Pancreas (tissue), 10 donors: ENCODE data around the gene TRAF3. TPM values are rescaled to one million over a fixed set of nuclear protein-coding genes. Genes with fewer than 3 reads are reported as not detected.
"Not testable (repeated sequence)": the region's sequence is repeated elsewhere in the genome, so short reads cannot be mapped to it uniquely, and the experiment has no call there.

Experiments used
- ATAC-seq, 4 donors: fragments of 200-7000 bp; cut with Tn5 transposase; one replicate each; pipeline versions ENCODE4 v1.8.0 to v1.9.1; 2020; ENCODE audit warnings: mild to moderate bottlenecking in 4 of 4, moderate library complexity in 4 of 4
- DNase-seq, 6 donors: peaks; one replicate each; pipeline ENCODE4 v3.0.0-alpha.2; 2020
- FAIRE-seq: peaks from 2 replicates; lab custom pipeline; 2012; peaks lifted over from hg19 to GRCh38; lab: Jason Lieb, UNC
- H3K27ac ChIP-seq, 4 donors: fragments of 200-600 bp; sonication (generic); 1 replicate in 3 of 4; 2 replicates in 1 of 4; pipeline versions ENCODE4 v1.5.0 to v1.8.0; 2020
- H3K27me3 ChIP-seq, 4 donors: fragments of 200-600 bp; one replicate each; pipeline ENCODE4 v1.8.0; 2021
- H3K36me3 ChIP-seq, 3 donors: fragments of 200-600 bp; sonication (generic) in 1 of 3; one replicate each; pipeline versions ENCODE4 v1.5.0 to v1.8.0; 2020 to 2021
- H3K4me1 ChIP-seq, 3 donors: fragments of 200-600 bp; one replicate each; pipeline ENCODE4 v1.8.0; 2021
- H3K4me3 ChIP-seq, 4 donors: fragments of 200-600 bp; sonication (generic) in 2 of 4; one replicate each; pipeline versions ENCODE4 v1.5.0 to v1.8.0; 2020 to 2021
- H3K9me3 ChIP-seq, 4 donors: fragments of 200-600 bp; one replicate each; pipeline ENCODE4 v1.8.0; 2021
- CTCF ChIP-seq, 4 donors: fragments of 200-600 bp; sonication (generic) in 3 of 4; IDR thresholded peaks; one replicate each; pipeline versions ENCODE4 v1.5.0 to v1.8.0; 2021; ENCODE audit warnings: antibody characterized with exemption in 4 of 4
- WGBS, 2 donors: extraction: QIAGEN DNeasy Blood & Tissue Kit; methylation state at CpG; one replicate each; pipeline ENCODE4 v1.1.7; 2013; 5-methylcytosine and 5-hydroxymethylcytosine counted together
- intact Hi-C, 3 donors: fragments of 100-400 bp; cut with DNase I; formaldehyde crosslinking; loops; one replicate each; pipeline versions ENCODE4 v1.11.1 to v1.14.2; 2022
- polyA plus RNA-seq, 2 donors: library from polyadenylated mRNA; stranded (reverse); fragments of 200-250 nt; gene quantifications; one replicate each; pipeline ENCODE4 v1.2.3, GENCODE V29; 2013
- total RNA-seq, 6 donors: library from RNA; stranded (reverse); fragmentation: NEBNext Ultra II Directional in 4 of 6; extraction: Animal tissue kit (Norgen Biotek cat#: 25700) in 4 of 6; gene quantifications; one replicate each; pipeline versions ENCODE4 v1.2.1 to v1.2.4, GENCODE V29; 2021 to 2023
- donor health status: healthy with polysubstance abuse.
- donor health status: DM: no; HTN: no; CAD: no; lungs with moderate emphysema.
- donor health status: DM: no; HTN: no; CAD: no.
- donor health status: control.
- donor health status: control.
- donor health status: Bipolar disorder and iron deficiency.
- donor health status: DM: yes; HTN: yes; CAD: no.
- donor health status: DM: no; HTN: no; CAD: no.
- donor health status: DM: no; HTN: no; CAD: no.
- donor health status: DM: yes; HTN: yes; CAD: no.

Gene TRAF3
- total and polyA plus RNA-seq, 8 donors, result 3.6 to 14.7 (median 6.1) TPM

- no peak for FAIRE-seq
- no peaks in the 10 kb centered on the region for H3K4me1 ChIP-seq
- no peak overlapping the region for H3K27ac ChIP-seq
- intact Hi-C loops, result no loop called here
- no peaks in the 10 kb centered on the region for H3K9me3 ChIP-seq
- TF ChIP-seq CTCF (IDR thresholded peaks at IDR 0.05), result no peak
- 90 to 95% methylated on average over 2 of the region's 2 CpGs for WGBS, 2 donors
- no peak for DNase-seq
- no peaks in the 10 kb centered on the region for H3K27me3 ChIP-seq
- H3K36me3 ChIP-seq, result no peaks in the 10 kb centered on the region
- H3K4me3 ChIP-seq, result no peak overlapping the region
- ATAC-seq, result no peak
Measured at GRCh38 chr14:102856179-102856578, 78.9 kb downstream of the TRAF3 start.

GRCh38 chr14:102857444-102857843 lies 80.2 kb downstream of the TRAF3 start:
- DNase-seq (no peak), FAIRE-seq (no peak), ATAC-seq (no peak)
- no peak for TF ChIP-seq CTCF (IDR thresholded peaks at IDR 0.05)
- no peaks in the 10 kb centered on the region for H3K4me1 ChIP-seq
- no peaks in the 10 kb centered on the region for H3K9me3 ChIP-seq
- H3K4me3 ChIP-seq, result no peak overlapping the region
- no peak overlapping the region for H3K27ac ChIP-seq
- H3K27me3 ChIP-seq, result no peaks in the 10 kb centered on the region
- intact Hi-C loops, result no loop called here
- 90 to 98% methylated on average over 2 of the region's 2 CpGs for WGBS, 2 donors
- no peaks in the 10 kb centered on the region for H3K36me3 ChIP-seq

- no peak overlapping the region for H3K4me3 ChIP-seq
- no peaks in the 10 kb centered on the region for H3K4me1 ChIP-seq
- 90 to 96% methylated on average over 1 of the region's 1 CpG for WGBS, 2 donors
- ATAC-seq, result no peak
- no peak overlapping the region for H3K27ac ChIP-seq
- no peaks in the 10 kb centered on the region for H3K27me3 ChIP-seq
- DNase-seq, result no peak
- no peaks in the 10 kb centered on the region for H3K9me3 ChIP-seq
- no peak for FAIRE-seq
- TF ChIP-seq CTCF (IDR thresholded peaks at IDR 0.05), result no peak
- intact Hi-C loops, result no loop called here
- no peaks in the 10 kb centered on the region for H3K36me3 ChIP-seq
Measured at GRCh38 chr14:102859911-102860310, 82.7 kb downstream of the TRAF3 start.

- no peak overlapping the region for H3K4me3 ChIP-seq
- 98% methylated on average over 3 of the region's 3 CpGs for WGBS, 2 donors
- no peak for TF ChIP-seq CTCF (IDR thresholded peaks at IDR 0.05)
- no peak for ATAC-seq
- H3K4me1 ChIP-seq, result no peaks in the 10 kb centered on the region
- no peak for FAIRE-seq
- DNase-seq, result no peak
- no peaks in the 10 kb centered on the region for H3K36me3 ChIP-seq
- no peaks in the 10 kb centered on the region for H3K27me3 ChIP-seq
- no peaks in the 10 kb centered on the region for H3K9me3 ChIP-seq
- no peak overlapping the region for H3K27ac ChIP-seq
- intact Hi-C loops, result no loop called here
Measured at GRCh38 chr14:102862154-102862773, 85.0 kb downstream of the TRAF3 start.

GRCh38 chr14:102863381-102863780 lies 86.1 kb downstream of the TRAF3 start:
- no peak for TF ChIP-seq CTCF (IDR thresholded peaks at IDR 0.05)
- DNase-seq (no peak), ATAC-seq (no peak), FAIRE-seq (no peak)
- 83 to 85% methylated on average over 3 of the region's 3 CpGs for WGBS, 2 donors
- H3K4me3 ChIP-seq, result no peak overlapping the region
- no peaks in the 10 kb centered on the region for H3K36me3 ChIP-seq
- no peak overlapping the region for H3K27ac ChIP-seq
- intact Hi-C loops, result no loop called here
- no peaks in the 10 kb centered on the region for H3K9me3 ChIP-seq
- no peaks in the 10 kb centered on the region for H3K4me1 ChIP-seq
- no peaks in the 10 kb centered on the region for H3K27me3 ChIP-seq

- FAIRE-seq, DNase-seq, intact Hi-C loops, H3K27ac ChIP-seq, ATAC-seq, H3K27me3 ChIP-seq, H3K4me3 ChIP-seq, H3K4me1 ChIP-seq, H3K36me3 ChIP-seq, H3K9me3 ChIP-seq: not testable (repeated sequence)
- WGBS, 2 donors, result 94% methylated on average over 4 of the region's 4 CpGs
Measured at GRCh38 chr14:102865916-102866315, 88.7 kb downstream of the TRAF3 start.
